ENCODE measurements around the gene BSPRY. TPM values are rescaled to one million over a fixed set of nuclear protein-coding genes. Genes with fewer than 3 reads are reported as not detected.

Gene BSPRY
- total and polyA plus RNA-seq, 2 of the 13 experiments (the other 11 are each of a cell fraction or from before 2014, with no cell fraction given) = 0.09 to 0.26 TPM

GRCh38 chr9:113395000-113395861, 45.9 kb downstream of the BSPRY start (continued):
- peak; percentile 95 for TF ChIP-seq HIC2 (CRISPR knock-in tag; IDR thresholded peaks at IDR 0.05; ENCODE audit: low read depth)
- TF ChIP-seq ARID2 (CRISPR knock-in tag; IDR thresholded peaks at IDR 0.05; ENCODE audit: borderline replicate concordance) = peak; percentile 52; the same call in 1 of the 2 replicates
- peak; percentile 44; the same call in 1 of the 2 replicates for TF ChIP-seq TFAP4 (IDR thresholded peaks at IDR 0.05; ENCODE audit: borderline replicate concordance, low read depth)
- TF ChIP-seq ZNF142 (CRISPR knock-in tag; IDR thresholded peaks at IDR 0.05) = no peak
- TF ChIP-seq ZFP90 (CRISPR knock-in tag; IDR thresholded peaks at IDR 0.05; ENCODE audit: borderline replicate concordance) = 0 out of 2 replicates have a peak, but pooled peaks have one; percentile 44
- TF ChIP-seq ZNF691 (CRISPR knock-in tag; IDR thresholded peaks at IDR 0.05; ENCODE audit: borderline replicate concordance, low read depth) = peak; percentile 100
- TF ChIP-seq ZNF180 (CRISPR knock-in tag; IDR thresholded peaks at IDR 0.05; ENCODE audit: borderline replicate concordance, low read depth) = no peak
- no peak for TF ChIP-seq SCMH1 (CRISPR knock-in tag; IDR thresholded peaks at IDR 0.05; ENCODE audit: borderline replicate concordance)
- no peak for TF ChIP-seq YY1 (IDR thresholded peaks at IDR 0.05; ENCODE audit: insufficient read depth, insufficient replicate concordance, low read depth, low read length)
- no peak for TF ChIP-seq CSRNP2 (CRISPR knock-in tag; conservative IDR thresholded peaks at IDR 0.05; ENCODE audit: low read depth)
- peak; percentile 66 for TF ChIP-seq KAT8 (CRISPR knock-in tag; IDR thresholded peaks at IDR 0.05)
- TF ChIP-seq NFIC (IDR thresholded peaks at IDR 0.05; ENCODE audit: low read length) = peak; percentile 51; the same call in 1 of the 2 replicates
- no peak for TF ChIP-seq ZBTB7A (CRISPR knock-in tag; IDR thresholded peaks at IDR 0.05)
- no peak for TF ChIP-seq PAWR (CRISPR knock-in tag; IDR thresholded peaks at IDR 0.05; ENCODE audit: borderline replicate concordance)
- TF ChIP-seq ZNF703 (CRISPR knock-in tag; IDR thresholded peaks at IDR 0.05; ENCODE audit: borderline replicate concordance) = no peak
- TF ChIP-seq ZNF747 (CRISPR knock-in tag; IDR thresholded peaks at IDR 0.05; ENCODE audit: borderline replicate concordance) = no peak
